HepG2 (cell line): ENCODE measurements around the gene MTHFD1. TPM values are rescaled to one million over a fixed set of nuclear protein-coding genes. Genes with fewer than 3 reads are reported as not detected.

ENCODE experiments used
- BHLHE40 ChIP-seq: IDR thresholded peaks from 2 replicates; pipeline ENCODE4 v1.6.1; 2011; ENCODE audit warnings: low read length, improper control_type of control experiment
- FOXM1 ChIP-seq: sonication (generic); formaldehyde crosslinking; IDR thresholded peaks from 2 replicates; pipeline ENCODE4 v1.5.0; 2020; ENCODE audit warnings: missing genetic modification reagents
- GPN1 ChIP-seq: sonication (generic); formaldehyde crosslinking; IDR thresholded peaks from 2 replicates; pipeline ENCODE4 v1.5.1; 2020; ENCODE audit warnings: missing genetic modification reagents, borderline replicate concordance
- HHEX ChIP-seq: IDR thresholded peaks from 2 replicates; pipeline ENCODE4 v1.6.1; 2016; ENCODE audit warnings: control low read depth
- HNF4G ChIP-seq, 2 experiments: sonication (generic) in 1 of 2; formaldehyde crosslinking in 1 of 2; IDR thresholded peaks; 2 replicates each; pipeline versions ENCODE4 v1.4.0 to v1.6.1; 2011 to 2020; ENCODE audit warnings: borderline replicate concordance in 2 of 2, low read depth in 2 of 2, mild to moderate bottlenecking in 2 of 2, low read length in 1 of 2, missing genetic modification reagents in 1 of 2, moderate library complexity in 1 of 2
- JUNB ChIP-seq: sonication (generic); formaldehyde crosslinking; IDR thresholded peaks from 2 replicates; pipeline ENCODE4 v1.8.0; 2022; ENCODE audit warnings: missing genetic modification reagents, mild to moderate bottlenecking, borderline replicate concordance
- KDM3A ChIP-seq: IDR thresholded peaks from 2 replicates; pipeline ENCODE4 v1.6.1; 2018; ENCODE audit warnings: low read depth, missing compliant biosample characterization
- KLF16 ChIP-seq, 2 experiments: sonication (generic) in 1 of 2; formaldehyde crosslinking in 1 of 2; IDR thresholded peaks; 2 replicates each; pipeline versions ENCODE4 v1.6.1 to v1.8.0; 2016 to 2023; ENCODE audit warnings: missing genetic modification reagents in 2 of 2, missing compliant biosample characterization in 1 of 2
- KMT2B ChIP-seq: IDR thresholded peaks from 2 replicates; pipeline ENCODE4 v1.6.1; 2016; ENCODE audit warnings: missing genetic modification reagents, missing compliant biosample characterization
- MTA1 ChIP-seq: sonication (generic); formaldehyde crosslinking; IDR thresholded peaks from 2 replicates; pipeline ENCODE4 v1.4.0; 2020; ENCODE audit warnings: missing genetic modification reagents, mild to moderate bottlenecking, borderline replicate concordance
- ONECUT2 ChIP-seq: sonication (generic); formaldehyde crosslinking; IDR thresholded peaks from 2 replicates; pipeline ENCODE4 v1.4.0; 2020; ENCODE audit warnings: missing genetic modification reagents
- SIX1 ChIP-seq: sonication (generic); formaldehyde crosslinking; IDR thresholded peaks from 2 replicates; pipeline ENCODE4 v1.4.0; 2020; ENCODE audit warnings: missing genetic modification reagents, borderline replicate concordance
- SP2 ChIP-seq: sonication (generic); formaldehyde crosslinking; IDR thresholded peaks from 2 replicates; pipeline ENCODE4 v1.5.1; 2020; ENCODE audit warnings: mild to moderate bottlenecking, missing genetic modification reagents
- STAT5B ChIP-seq: sonication (generic); formaldehyde crosslinking; IDR thresholded peaks from 2 replicates; pipeline ENCODE4 v1.4.0; 2020; ENCODE audit warnings: missing genetic modification reagents
- TARDBP ChIP-seq: sonication (generic); formaldehyde crosslinking; IDR thresholded peaks from 2 replicates; pipeline ENCODE4 v1.8.0; 2022; ENCODE audit warnings: mild to moderate bottlenecking, missing genetic modification reagents
- TEAD2 ChIP-seq: sonication (generic); formaldehyde crosslinking; IDR thresholded peaks from 2 replicates; pipeline ENCODE4 v1.9.0; 2021; ENCODE audit warnings: missing genetic modification reagents
- XRCC5 ChIP-seq: fragments of 200-400 bp; formaldehyde crosslinking; optimal IDR thresholded peaks from 2 replicates; pipeline ENCODE3; 2017; ENCODE audit warnings: mild to moderate bottlenecking, low read length
- ZBTB3 ChIP-seq: sonication (generic); formaldehyde crosslinking; IDR thresholded peaks from 2 replicates; pipeline ENCODE4 v1.4.0; 2020; ENCODE audit warnings: low read depth, mild to moderate bottlenecking, moderate library complexity, missing genetic modification reagents, borderline replicate concordance
- ZFP1 ChIP-seq: IDR thresholded peaks from 2 replicates; pipeline ENCODE4 v1.6.1; 2016
- ZKSCAN1 ChIP-seq: fragments of 150-350 bp; IDR thresholded peaks from 2 replicates; pipeline ENCODE4 v1.6.1; 2014; ENCODE audit warnings: low read length
- ZNF225 ChIP-seq: sonication (generic); formaldehyde crosslinking; IDR thresholded peaks from 2 replicates; pipeline ENCODE4 v1.4.0; 2020; ENCODE audit warnings: mild to moderate bottlenecking, missing genetic modification reagents
- ZNF331 ChIP-seq: sonication (generic); formaldehyde crosslinking; IDR thresholded peaks from 2 replicates; pipeline ENCODE4 v1.4.0; 2020; ENCODE audit warnings: missing genetic modification reagents
- ZNF670 ChIP-seq: sonication (generic); formaldehyde crosslinking; IDR thresholded peaks from 2 replicates; pipeline ENCODE4 v1.8.0; 2022; ENCODE audit warnings: mild to moderate bottlenecking, missing genetic modification reagents, borderline replicate concordance
- ZSCAN21 ChIP-seq: sonication (generic); formaldehyde crosslinking; IDR thresholded peaks from 2 replicates; pipeline ENCODE4 v1.8.0; 2022; ENCODE audit warnings: mild to moderate bottlenecking, missing genetic modification reagents, moderate library complexity, borderline replicate concordance
- polyA plus RNA-seq, 8 experiments: library from polyadenylated mRNA; depleted of rRNA in 3 of 8; stranded (reverse) in 7 of 8; unstranded in 1 of 8; fragments of >200 nt; fragmentation: Illumina TruSeq in 4 of 8; extraction: Trizol in 4 of 8; gene quantifications; 2 replicates each; pipeline versions ENCODE4 v1.2.1 to v1.2.3, GENCODE V29; 2011 to 2016; ENCODE audit warnings: low read depth in 4 of 8, missing spikeins in 1 of 8, mixed read lengths in 1 of 8; ENCODE audit not compliant: insufficient read depth in 1 of 8
- total RNA-seq, 5 experiments: library from RNA; depleted of rRNA; stranded (reverse); fragments of >200 nt; fragmentation: Illumina TruSeq; extraction: Trizol; gene quantifications; 2 replicates each; pipeline ENCODE4 v1.2.3, GENCODE V29; 2016; ENCODE audit warnings: low read depth in 1 of 5
- TF ChIP-seq, protein P1 (sequence below): sonication (generic); formaldehyde crosslinking; IDR thresholded peaks from 2 replicates; pipeline ENCODE4 v1.4.0; 2020; ENCODE audit warnings: missing genetic modification reagents, mild to moderate bottlenecking, borderline replicate concordance
- TF ChIP-seq, protein P2 (sequence below): sonication (generic); formaldehyde crosslinking; conservative IDR thresholded peaks from 2 replicates; pipeline ENCODE4 v1.4.0; 2020; ENCODE audit warnings: missing genetic modification reagents
- TF ChIP-seq, protein P3 (sequence below): sonication (generic); formaldehyde crosslinking; IDR thresholded peaks from 2 replicates; pipeline ENCODE4 v1.4.0; 2020; ENCODE audit warnings: missing genetic modification reagents

MTHFD1 gene
- total and polyA plus RNA-seq, 2 of the 13 experiments (the other 11 are each of a cell fraction or from before 2014, with no cell fraction given): 31.0 to 106 TPM

DNA sequence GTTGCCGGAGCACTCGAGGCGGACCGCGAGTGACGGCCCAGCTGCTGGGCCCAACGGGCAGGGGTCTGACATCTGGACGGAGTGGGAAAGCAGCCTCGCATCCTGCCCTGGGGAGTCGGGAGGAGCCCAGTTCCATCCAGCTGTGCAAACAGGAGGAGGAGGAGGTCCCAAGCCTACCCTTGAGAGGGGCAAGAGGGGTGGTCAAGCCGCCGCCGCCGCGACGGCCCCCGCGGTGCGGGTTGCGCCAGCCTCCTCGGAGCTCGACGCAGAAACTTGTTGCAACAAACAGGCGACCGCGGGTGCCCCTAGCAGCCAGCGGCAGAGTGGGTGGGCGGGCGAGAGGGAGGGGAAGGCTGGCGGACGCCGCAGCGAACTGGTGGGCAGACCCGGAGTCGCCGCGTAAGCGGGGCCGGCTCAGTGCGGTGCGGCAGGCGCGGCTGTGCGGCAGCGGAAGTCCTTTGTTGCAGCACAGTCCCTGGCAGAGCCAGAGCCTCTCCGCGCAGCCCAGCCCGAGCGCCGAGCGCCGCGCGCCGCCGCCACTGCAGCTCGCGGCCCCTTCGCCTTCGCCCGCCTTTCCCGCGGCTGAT is 116.2 kb downstream of the MTHFD1 start, which contains the start of gene ZBTB1 (continued):
- no peak for TF ChIP-seq TARDBP (CRISPR knock-in tag)
- no peak for TF ChIP-seq ZSCAN21 (CRISPR knock-in tag)
- TF ChIP-seq GPN1 (CRISPR knock-in tag): no peak
- TF ChIP-seq SIX1: no peak
- no peak for TF ChIP-seq ZNF670 (CRISPR knock-in tag)
- no peak for TF ChIP-seq ZFP1
- TF ChIP-seq SP2: no peak; the same call in 1 of the 2 replicates
- no peak for TF ChIP-seq XRCC5
- no peak for TF ChIP-seq ZBTB3 (CRISPR knock-in tag)
- no peak for TF ChIP-seq ONECUT2
- TF ChIP-seq HHEX (CRISPR knock-in tag): no peak
- TF ChIP-seq MTA1 (CRISPR knock-in tag): peak; percentile 47; the same call in 1 of the 2 replicates
- TF ChIP-seq KDM3A (CRISPR knock-in tag): peak; percentile 48; the same call in 1 of the 2 replicates
- TF ChIP-seq, protein P1, sequence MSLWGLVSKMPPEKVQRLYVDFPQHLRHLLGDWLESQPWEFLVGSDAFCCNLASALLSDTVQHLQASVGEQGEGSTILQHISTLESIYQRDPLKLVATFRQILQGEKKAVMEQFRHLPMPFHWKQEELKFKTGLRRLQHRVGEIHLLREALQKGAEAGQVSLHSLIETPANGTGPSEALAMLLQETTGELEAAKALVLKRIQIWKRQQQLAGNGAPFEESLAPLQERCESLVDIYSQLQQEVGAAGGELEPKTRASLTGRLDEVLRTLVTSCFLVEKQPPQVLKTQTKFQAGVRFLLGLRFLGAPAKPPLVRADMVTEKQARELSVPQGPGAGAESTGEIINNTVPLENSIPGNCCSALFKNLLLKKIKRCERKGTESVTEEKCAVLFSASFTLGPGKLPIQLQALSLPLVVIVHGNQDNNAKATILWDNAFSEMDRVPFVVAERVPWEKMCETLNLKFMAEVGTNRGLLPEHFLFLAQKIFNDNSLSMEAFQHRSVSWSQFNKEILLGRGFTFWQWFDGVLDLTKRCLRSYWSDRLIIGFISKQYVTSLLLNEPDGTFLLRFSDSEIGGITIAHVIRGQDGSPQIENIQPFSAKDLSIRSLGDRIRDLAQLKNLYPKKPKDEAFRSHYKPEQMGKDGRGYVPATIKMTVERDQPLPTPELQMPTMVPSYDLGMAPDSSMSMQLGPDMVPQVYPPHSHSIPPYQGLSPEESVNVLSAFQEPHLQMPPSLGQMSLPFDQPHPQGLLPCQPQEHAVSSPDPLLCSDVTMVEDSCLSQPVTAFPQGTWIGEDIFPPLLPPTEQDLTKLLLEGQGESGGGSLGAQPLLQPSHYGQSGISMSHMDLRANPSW (CRISPR knock-in tag): no peak
- TF ChIP-seq BHLHE40: no peak
- peak; percentile 44; the same call in 1 of the 2 replicates for TF ChIP-seq KMT2B (CRISPR knock-in tag)
- TF ChIP-seq ZKSCAN1: no peak
- no peak for TF ChIP-seq HNF4G (IDR thresholded peaks at IDR 0.05; ENCODE audit: borderline replicate concordance, low read depth, low read length)
- TF ChIP-seq HNF4G (CRISPR knock-in tag; IDR thresholded peaks at IDR 0.05; ENCODE audit: borderline replicate concordance, low read depth): no peak
- TF ChIP-seq ZNF331: 0 out of 2 replicates have a peak, but pooled peaks have one; percentile 30
- peak; percentile 28; the same call in 1 of the 2 replicates for TF ChIP-seq ZNF225 (CRISPR knock-in tag)
- TF ChIP-seq KLF16 (CRISPR knock-in tag; IDR thresholded peaks at IDR 0.05): peak in 1 of 2 experiments; percentile 30; a peak in 1 of 4 replicates
- TF ChIP-seq TEAD2 (CRISPR knock-in tag): no peak
- TF ChIP-seq, protein P2, sequence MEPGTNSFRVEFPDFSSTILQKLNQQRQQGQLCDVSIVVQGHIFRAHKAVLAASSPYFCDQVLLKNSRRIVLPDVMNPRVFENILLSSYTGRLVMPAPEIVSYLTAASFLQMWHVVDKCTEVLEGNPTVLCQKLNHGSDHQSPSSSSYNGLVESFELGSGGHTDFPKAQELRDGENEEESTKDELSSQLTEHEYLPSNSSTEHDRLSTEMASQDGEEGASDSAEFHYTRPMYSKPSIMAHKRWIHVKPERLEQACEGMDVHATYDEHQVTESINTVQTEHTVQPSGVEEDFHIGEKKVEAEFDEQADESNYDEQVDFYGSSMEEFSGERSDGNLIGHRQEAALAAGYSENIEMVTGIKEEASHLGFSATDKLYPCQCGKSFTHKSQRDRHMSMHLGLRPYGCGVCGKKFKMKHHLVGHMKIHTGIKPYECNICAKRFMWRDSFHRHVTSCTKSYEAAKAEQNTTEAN (CRISPR knock-in tag): no peak
- TF ChIP-seq STAT5B (CRISPR knock-in tag): no peak
- no peak for TF ChIP-seq FOXM1 (CRISPR knock-in tag)
- no peak for TF ChIP-seq JUNB (CRISPR knock-in tag)
- TF ChIP-seq, protein P3, sequence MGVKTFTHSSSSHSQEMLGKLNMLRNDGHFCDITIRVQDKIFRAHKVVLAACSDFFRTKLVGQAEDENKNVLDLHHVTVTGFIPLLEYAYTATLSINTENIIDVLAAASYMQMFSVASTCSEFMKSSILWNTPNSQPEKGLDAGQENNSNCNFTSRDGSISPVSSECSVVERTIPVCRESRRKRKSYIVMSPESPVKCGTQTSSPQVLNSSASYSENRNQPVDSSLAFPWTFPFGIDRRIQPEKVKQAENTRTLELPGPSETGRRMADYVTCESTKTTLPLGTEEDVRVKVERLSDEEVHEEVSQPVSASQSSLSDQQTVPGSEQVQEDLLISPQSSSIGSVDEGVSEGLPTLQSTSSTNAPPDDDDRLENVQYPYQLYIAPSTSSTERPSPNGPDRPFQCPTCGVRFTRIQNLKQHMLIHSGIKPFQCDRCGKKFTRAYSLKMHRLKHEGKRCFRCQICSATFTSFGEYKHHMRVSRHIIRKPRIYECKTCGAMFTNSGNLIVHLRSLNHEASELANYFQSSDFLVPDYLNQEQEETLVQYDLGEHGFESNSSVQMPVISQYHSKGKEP: no peak
